RWPE2 (cell line): Measurements from ENCODE around the gene TARDBP.
"Not testable (repeated sequence)": the region's sequence is repeated elsewhere in the genome, so short reads cannot be mapped to it uniquely, and the experiment has no call there.

Experiments
- ATAC-seq: fragments of 200-7000 bp; cut with Tn5 transposase; 3 replicates; pipeline ENCODE4 v1.9.1; 2021; ENCODE audit warnings: low read depth
- DNase-seq: peaks from one replicate; pipeline ENCODE4 v3.0.0-alpha.2; 2020; ENCODE audit warnings: low spot score
- H3K27ac ChIP-seq: fragments of 450-650 bp; 2 replicates; pipeline ENCODE4 v1.5.1; 2017; ENCODE audit warnings: mild to moderate bottlenecking; ENCODE audit not compliant: poor library complexity, severe bottlenecking
- H3K27me3 ChIP-seq: fragments of 250-450 bp; sonication (Bioruptor Pico); 2 replicates; pipeline ENCODE4 v1.5.1; 2021; ENCODE audit warnings: mild to moderate bottlenecking, moderate library complexity; ENCODE audit not compliant: insufficient read depth, poor library complexity, severe bottlenecking
- H3K36me3 ChIP-seq: fragments of 250-450 bp; sonication (Bioruptor Pico); 2 replicates; pipeline ENCODE4 v1.5.1; 2020; ENCODE audit warnings: low read depth, mild to moderate bottlenecking, moderate library complexity
- H3K4me1 ChIP-seq: fragments of 250-450 bp; sonication (Bioruptor Pico); 2 replicates; pipeline ENCODE4 v1.5.1; 2021; ENCODE audit warnings: mild to moderate bottlenecking, moderate library complexity; ENCODE audit not compliant: insufficient read depth, poor library complexity, severe bottlenecking
- H3K4me3 ChIP-seq: fragments of 250-450 bp; sonication (Bioruptor Pico); 2 replicates; pipeline ENCODE4 v1.5.1; 2021; ENCODE audit warnings: mild to moderate bottlenecking, moderate library complexity; ENCODE audit not compliant: severe bottlenecking
- H3K9me3 ChIP-seq: fragments of 250-450 bp; sonication (Bioruptor Pico); 2 replicates; pipeline ENCODE4 v1.5.1; 2021; ENCODE audit warnings: mild to moderate bottlenecking, moderate library complexity; ENCODE audit not compliant: severe bottlenecking
- TF ChIP-seq, protein P1 (sequence below): fragments of 450-650 bp; IDR thresholded peaks from one replicate; pipeline ENCODE4 v1.5.1; 2017; ENCODE audit warnings: mild to moderate bottlenecking, moderate library complexity; ENCODE audit not compliant: poor library complexity, severe bottlenecking

TARDBP gene

DNA sequence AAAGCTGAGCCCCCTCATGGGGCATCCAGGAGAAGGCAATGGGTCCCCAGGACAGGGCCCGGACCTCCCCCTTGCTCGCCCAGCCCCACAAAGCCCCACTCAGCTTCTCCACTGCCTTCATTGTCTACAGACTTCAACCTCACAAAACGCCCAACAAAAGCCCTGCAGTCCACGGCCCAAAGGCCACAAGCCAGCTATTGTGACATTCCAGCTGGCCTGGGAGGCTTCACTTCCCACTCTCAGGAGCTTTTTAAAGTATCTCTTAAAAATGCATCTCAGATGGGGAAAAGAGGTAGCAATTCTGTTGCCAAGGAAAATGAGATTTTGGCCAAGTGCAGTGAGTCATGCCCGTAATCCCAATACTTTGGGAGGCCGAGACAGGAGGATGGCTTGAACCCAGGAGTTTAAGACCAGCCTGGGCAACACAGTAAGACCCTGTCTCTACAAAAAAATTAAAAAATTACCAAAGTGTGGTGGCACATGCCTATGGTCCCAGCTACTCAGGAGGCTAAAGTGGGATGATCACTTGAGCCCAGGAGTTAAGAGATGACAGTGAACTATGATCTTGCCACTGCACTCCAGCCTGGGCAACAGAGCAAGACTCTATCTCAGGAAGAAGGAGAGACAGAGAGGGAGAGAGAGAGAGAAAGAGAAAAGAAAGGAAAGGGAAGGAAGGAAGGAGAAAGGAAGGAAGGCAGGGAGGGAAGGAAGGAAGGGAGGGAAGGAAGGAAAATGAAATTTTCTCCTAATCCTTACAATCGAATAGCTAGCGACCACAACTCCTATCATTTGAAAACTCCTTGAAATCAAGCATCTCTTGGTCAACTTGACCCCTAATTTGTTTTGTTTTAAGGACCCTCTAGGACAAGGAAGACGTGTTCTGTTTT, 31.4 kb upstream of the TARDBP start:
- no peak for DNase-seq
- Histone ChIP-seq H3K4me1 (no peaks in the 10 kb centered on the region), H3K9me3 (no peaks in the 10 kb centered on the region), H3K36me3 (no peaks in the 10 kb centered on the region), H3K4me3 (no peak overlapping the region), H3K27me3 (no peaks in the 10 kb centered on the region), H3K27ac (no peak overlapping the region)
- TF ChIP-seq, protein P1, sequence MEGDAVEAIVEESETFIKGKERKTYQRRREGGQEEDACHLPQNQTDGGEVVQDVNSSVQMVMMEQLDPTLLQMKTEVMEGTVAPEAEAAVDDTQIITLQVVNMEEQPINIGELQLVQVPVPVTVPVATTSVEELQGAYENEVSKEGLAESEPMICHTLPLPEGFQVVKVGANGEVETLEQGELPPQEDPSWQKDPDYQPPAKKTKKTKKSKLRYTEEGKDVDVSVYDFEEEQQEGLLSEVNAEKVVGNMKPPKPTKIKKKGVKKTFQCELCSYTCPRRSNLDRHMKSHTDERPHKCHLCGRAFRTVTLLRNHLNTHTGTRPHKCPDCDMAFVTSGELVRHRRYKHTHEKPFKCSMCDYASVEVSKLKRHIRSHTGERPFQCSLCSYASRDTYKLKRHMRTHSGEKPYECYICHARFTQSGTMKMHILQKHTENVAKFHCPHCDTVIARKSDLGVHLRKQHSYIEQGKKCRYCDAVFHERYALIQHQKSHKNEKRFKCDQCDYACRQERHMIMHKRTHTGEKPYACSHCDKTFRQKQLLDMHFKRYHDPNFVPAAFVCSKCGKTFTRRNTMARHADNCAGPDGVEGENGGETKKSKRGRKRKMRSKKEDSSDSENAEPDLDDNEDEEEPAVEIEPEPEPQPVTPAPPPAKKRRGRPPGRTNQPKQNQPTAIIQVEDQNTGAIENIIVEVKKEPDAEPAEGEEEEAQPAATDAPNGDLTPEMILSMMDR = no peak
- no peak for ATAC-seq

DNA sequence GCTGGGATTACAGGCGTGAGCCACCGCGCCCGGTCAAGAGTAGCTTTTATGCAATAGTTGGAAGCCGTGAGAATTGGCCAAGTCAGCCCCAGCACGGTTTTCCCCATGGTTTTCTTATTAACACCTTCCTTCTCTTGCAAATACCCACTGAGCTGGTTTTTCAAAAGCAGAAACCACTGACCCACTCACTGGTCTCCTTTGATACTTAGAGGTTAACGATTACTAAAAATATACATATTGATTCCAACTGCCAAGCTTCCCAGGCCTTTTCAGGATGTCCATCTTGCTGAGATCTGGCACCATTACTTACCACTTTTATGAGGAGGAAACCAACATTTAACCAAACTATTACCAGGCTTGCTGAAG, 25.9 kb upstream of the TARDBP start:
- no peaks in the 10 kb centered on the region for H3K4me1 ChIP-seq
- ATAC-seq = no peak
- DNase-seq = no peak
- no peaks in the 10 kb centered on the region for H3K36me3 ChIP-seq
- H3K27ac ChIP-seq = no peak overlapping the region
- no peaks in the 10 kb centered on the region for H3K27me3 ChIP-seq
- TF ChIP-seq, protein P1 = no peak
- no peaks in the 10 kb centered on the region for H3K9me3 ChIP-seq
- no peak overlapping the region for H3K4me3 ChIP-seq

DNA sequence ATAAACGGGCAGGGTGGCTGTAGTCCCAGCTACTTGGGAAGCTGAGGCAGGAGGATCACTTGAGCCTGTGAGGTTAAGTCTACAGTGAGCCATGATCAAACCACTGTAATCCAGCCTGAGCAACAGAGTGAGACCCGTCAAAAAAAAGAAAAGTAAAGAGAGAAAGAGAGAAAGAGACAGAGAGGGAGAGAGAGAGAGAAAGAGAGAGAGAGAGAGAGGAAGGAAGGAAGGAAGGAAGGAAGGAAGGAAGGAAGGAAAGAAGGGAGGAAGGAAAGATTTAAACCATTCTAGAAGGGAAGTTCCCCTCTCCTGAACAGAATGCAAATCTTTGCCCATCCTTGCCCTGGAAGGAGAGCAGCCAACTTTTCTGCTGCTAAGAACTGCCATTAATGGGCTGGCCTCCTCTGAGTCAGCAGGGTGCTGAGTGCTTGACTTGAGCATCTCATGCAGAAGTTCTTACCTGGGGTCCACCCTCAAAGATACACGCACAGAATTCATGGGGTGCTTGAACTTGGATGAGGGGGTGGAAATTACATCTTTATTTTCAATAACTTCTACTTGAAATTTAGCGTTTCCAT, 24.5 kb upstream of the TARDBP start:
- ATAC-seq = no peak
- Histone ChIP-seq H3K36me3 (no peaks in the 10 kb centered on the region), H3K4me1 (no peaks in the 10 kb centered on the region), H3K27ac (no peak overlapping the region), H3K27me3 (no peaks in the 10 kb centered on the region), H3K4me3 (no peak overlapping the region), H3K9me3 (no peaks in the 10 kb centered on the region)
- TF ChIP-seq, protein P1 = no peak
- DNase-seq = no peak

DNA sequence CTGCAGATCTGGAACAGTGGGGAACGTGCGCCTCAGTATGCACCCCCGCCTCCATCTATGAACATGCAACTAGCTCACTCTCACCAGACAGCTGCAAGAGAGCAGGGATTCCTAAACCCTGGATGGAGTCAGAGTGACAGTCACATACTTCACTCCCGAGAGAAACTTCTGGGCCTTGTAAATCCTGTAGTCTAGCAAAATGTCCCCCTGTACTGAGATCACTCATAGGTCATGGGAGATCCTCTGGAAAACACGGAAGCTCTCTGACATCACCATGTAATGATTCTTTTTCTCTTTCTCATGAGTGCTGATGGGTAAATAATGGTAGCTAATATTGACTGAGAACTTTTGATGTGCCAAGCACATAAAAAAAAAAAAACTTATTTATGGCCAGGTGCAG, 23.4 kb upstream of the TARDBP start:
- DNase-seq = no peak
- Histone ChIP-seq H3K4me1 (no peaks in the 10 kb centered on the region), H3K36me3 (no peaks in the 10 kb centered on the region), H3K27me3 (no peaks in the 10 kb centered on the region), H3K9me3 (no peaks in the 10 kb centered on the region), H3K4me3 (no peak overlapping the region), H3K27ac (no peak overlapping the region)
- TF ChIP-seq, protein P1 = no peak
- ATAC-seq = no peak

DNA sequence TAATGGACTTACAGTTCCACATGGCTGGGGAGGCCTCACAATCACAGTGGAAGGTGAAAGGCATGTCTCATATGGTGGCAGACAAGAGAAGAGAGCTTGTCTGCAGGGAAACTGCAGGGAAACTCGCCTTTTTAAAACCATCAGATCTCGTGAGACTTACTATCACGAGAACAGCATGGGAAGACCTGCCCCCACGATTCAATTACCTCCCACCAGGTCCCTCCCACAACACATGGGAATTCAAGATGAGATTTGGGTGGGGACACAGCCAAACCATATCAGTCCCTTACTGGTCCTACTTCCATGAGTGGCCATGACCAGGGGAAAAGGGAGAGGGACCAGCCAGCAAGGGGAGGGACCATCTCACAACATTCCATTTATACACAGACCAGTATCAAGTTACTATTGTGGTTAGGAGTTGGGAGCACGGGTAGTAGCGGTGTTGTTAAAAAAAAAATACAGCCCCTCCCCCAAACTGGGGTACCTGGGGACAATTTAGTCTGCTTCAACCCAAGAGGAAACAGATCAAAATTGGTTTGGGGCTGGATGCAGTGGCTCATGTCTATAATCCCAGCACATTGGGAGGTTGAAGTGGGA, 22.4 kb upstream of the TARDBP start:
- H3K27me3 ChIP-seq, H3K4me1 ChIP-seq, ATAC-seq, H3K36me3 ChIP-seq, H3K27ac ChIP-seq, H3K9me3 ChIP-seq, DNase-seq, H3K4me3 ChIP-seq: not testable (repeated sequence)
